SH-SY5Y (cell line): ENCODE results near the gene BCAN.

Source experiments
- GATA2 ChIP-seq: IDR thresholded peaks from 2 replicates; pipeline ENCODE4 v1.6.1; 2011; ENCODE audit warnings: mild to moderate bottlenecking, low read depth, low read length
- GATA3 ChIP-seq: IDR thresholded peaks from 2 replicates; pipeline ENCODE4 v1.6.1; 2011; ENCODE audit warnings: low read depth, mild to moderate bottlenecking, low read length, moderate library complexity

GRCh38 chr1:156705321-156705917, 63.5 kb downstream of the BCAN start, which contains the start of gene CRABP2:
- no peak for TF ChIP-seq GATA2
- TF ChIP-seq GATA3 = no peak
